ENCODE measurements around the gene SLC4A9.

The SLC4A9 gene

DNA sequence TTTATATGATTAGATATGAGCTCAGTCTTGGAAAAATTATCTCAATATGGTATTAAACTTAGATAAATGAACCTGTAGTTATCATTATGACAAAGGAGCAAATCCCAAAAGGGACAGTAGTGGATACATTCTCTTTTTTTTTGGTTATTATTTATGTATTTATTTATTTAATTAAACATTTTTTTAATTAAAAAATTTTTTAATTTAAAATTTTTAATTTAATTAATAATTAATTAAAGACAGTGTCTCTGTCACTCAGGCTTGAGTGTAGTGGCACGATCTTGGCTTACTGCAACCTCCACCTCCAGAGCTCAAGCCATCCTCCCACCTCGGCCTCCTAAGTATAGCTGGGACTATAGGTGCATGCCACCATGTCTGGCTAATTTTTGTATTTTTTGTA, 57.2 kb downstream of the SLC4A9 start:
- no peaks in the 10 kb centered on the region for H3K27me3 ChIP-seq (ENCODE audit: insufficient read depth, low read length)
- H3K9me3 ChIP-seq (ENCODE audit: low read length) = no peaks in the 10 kb centered on the region
- H2AFZ ChIP-seq (ENCODE audit: low read length) = no peak overlapping the region
- H3K9ac ChIP-seq (ENCODE audit: low read length) = no peak overlapping the region
- no peak overlapping the region for H3K4me3 ChIP-seq (ENCODE audit: low read depth, low read length, poor library complexity, severe bottlenecking)
- peaks cover 5% of the 10 kb centered on the region for H3K4me1 ChIP-seq (ENCODE audit: insufficient read depth, low read length, severe bottlenecking)
- no peak for TF ChIP-seq EZH2 (IDR thresholded peaks at IDR 0.05; ENCODE audit: borderline replicate concordance, low read length)
- TF ChIP-seq, protein P1, sequence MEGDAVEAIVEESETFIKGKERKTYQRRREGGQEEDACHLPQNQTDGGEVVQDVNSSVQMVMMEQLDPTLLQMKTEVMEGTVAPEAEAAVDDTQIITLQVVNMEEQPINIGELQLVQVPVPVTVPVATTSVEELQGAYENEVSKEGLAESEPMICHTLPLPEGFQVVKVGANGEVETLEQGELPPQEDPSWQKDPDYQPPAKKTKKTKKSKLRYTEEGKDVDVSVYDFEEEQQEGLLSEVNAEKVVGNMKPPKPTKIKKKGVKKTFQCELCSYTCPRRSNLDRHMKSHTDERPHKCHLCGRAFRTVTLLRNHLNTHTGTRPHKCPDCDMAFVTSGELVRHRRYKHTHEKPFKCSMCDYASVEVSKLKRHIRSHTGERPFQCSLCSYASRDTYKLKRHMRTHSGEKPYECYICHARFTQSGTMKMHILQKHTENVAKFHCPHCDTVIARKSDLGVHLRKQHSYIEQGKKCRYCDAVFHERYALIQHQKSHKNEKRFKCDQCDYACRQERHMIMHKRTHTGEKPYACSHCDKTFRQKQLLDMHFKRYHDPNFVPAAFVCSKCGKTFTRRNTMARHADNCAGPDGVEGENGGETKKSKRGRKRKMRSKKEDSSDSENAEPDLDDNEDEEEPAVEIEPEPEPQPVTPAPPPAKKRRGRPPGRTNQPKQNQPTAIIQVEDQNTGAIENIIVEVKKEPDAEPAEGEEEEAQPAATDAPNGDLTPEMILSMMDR (IDR thresholded peaks at IDR 0.05; ENCODE audit: low read length) = no peak
- H3K79me2 ChIP-seq (ENCODE audit: insufficient read depth, low read length) = peaks cover 89% of the 10 kb centered on the region
- no peak overlapping the region for H3K27ac ChIP-seq (ENCODE audit: low read depth, low read length, poor library complexity, severe bottlenecking)
- H3K9me2 ChIP-seq (ENCODE audit: low read depth, low read length) = no peaks in the 10 kb centered on the region
- H3F3A ChIP-seq (ENCODE audit: insufficient read depth, low read length) = no peaks in the 10 kb centered on the region
- H3K36me3 ChIP-seq (ENCODE audit: insufficient read depth, low read length) = peaks cover 42% of the 10 kb centered on the region
- no peak overlapping the region for H3K4me2 ChIP-seq (ENCODE audit: low read length)
- H4K20me1 ChIP-seq (ENCODE audit: insufficient read depth, low read length) = no peaks in the 10 kb centered on the region

DNA sequence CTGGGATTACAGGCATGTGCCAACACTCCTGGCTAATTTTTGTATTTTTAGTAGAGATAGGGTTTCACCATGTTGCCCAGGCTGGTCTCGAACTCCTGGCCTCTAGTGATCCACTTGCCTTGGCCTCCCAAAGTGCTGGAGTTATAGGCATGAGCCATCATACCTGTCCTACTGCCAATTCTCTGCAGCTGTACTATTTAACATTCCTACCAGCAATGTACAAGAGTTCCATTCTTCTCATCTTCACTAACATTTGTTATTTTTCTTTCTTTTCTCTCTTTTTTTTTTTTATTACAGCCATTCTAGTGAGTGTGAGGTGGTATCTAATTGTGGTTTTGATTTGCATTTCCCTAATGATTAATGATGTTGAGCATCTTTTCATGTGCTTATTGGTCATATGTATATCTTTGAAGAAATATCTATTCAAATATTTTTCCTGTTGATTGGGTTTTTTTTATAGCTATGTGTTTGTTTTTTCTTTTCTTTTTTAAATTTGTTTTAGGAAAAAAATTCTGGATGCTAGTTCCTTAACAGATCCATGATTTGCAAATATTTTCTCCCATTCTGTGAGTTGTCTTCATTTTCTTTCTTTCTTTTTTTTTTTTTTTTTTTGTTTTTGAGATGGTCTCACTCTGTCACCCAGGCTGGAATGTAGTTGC, 59.0 kb downstream of the SLC4A9 start:
- H3K9ac ChIP-seq (ENCODE audit: low read length) = no peak overlapping the region
- H4K20me1 ChIP-seq (ENCODE audit: insufficient read depth, low read length) = no peaks in the 10 kb centered on the region
- no peak overlapping the region for H3K4me2 ChIP-seq (ENCODE audit: low read length)
- H3K27ac ChIP-seq (ENCODE audit: low read depth, low read length, poor library complexity, severe bottlenecking) = no peak overlapping the region
- peaks cover 40% of the 10 kb centered on the region for H3K36me3 ChIP-seq (ENCODE audit: insufficient read depth, low read length)
- H3K79me2 ChIP-seq (ENCODE audit: insufficient read depth, low read length) = peaks cover 89% of the 10 kb centered on the region
- H3F3A ChIP-seq (ENCODE audit: insufficient read depth, low read length) = no peaks in the 10 kb centered on the region
- H3K27me3 ChIP-seq (ENCODE audit: insufficient read depth, low read length) = no peaks in the 10 kb centered on the region
- peaks cover 5% of the 10 kb centered on the region for H3K4me1 ChIP-seq (ENCODE audit: insufficient read depth, low read length, severe bottlenecking)
- H3K9me3 ChIP-seq (ENCODE audit: low read length) = no peaks in the 10 kb centered on the region
- no peak overlapping the region for H2AFZ ChIP-seq (ENCODE audit: low read length)
- H3K4me3 ChIP-seq (ENCODE audit: low read depth, low read length, poor library complexity, severe bottlenecking) = no peak overlapping the region
- no peak for TF ChIP-seq EZH2 (IDR thresholded peaks at IDR 0.05; ENCODE audit: borderline replicate concordance, low read length)
- TF ChIP-seq, protein P1 (IDR thresholded peaks at IDR 0.05; ENCODE audit: low read length) = no peak
- H3K9me2 ChIP-seq (ENCODE audit: low read depth, low read length) = no peaks in the 10 kb centered on the region

DNA sequence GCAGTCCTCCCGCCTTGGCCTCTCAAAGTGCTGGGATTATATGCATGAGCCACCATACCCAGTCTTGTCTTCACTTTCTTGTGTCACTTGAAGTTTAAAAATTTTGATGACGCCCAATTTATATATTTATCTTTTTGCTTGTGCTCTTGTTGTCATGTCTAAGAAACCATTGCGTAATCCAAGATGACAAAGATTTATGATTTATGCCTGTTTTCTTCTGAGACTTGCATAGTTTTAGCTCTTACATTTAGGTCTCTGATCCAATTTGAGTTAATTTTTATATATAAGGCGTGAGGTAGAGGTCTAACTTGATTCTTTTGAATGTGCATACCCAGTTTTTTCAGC, 60.2 kb downstream of the SLC4A9 start:
- no peak overlapping the region for H3K4me2 ChIP-seq (ENCODE audit: low read length)
- no peak for TF ChIP-seq EZH2 (IDR thresholded peaks at IDR 0.05; ENCODE audit: borderline replicate concordance, low read length)
- TF ChIP-seq, protein P1 (IDR thresholded peaks at IDR 0.05; ENCODE audit: low read length) = no peak

More for the DNA sequence above, 60.2 kb downstream of the SLC4A9 start:
- H2AFZ ChIP-seq (ENCODE audit: low read length) = no peak overlapping the region
- H3K27me3 ChIP-seq (ENCODE audit: insufficient read depth, low read length) = no peaks in the 10 kb centered on the region
- no peaks in the 10 kb centered on the region for H3F3A ChIP-seq (ENCODE audit: insufficient read depth, low read length)
- peaks cover 90% of the 10 kb centered on the region for H3K79me2 ChIP-seq (ENCODE audit: insufficient read depth, low read length)
- H3K4me3 ChIP-seq (ENCODE audit: low read depth, low read length, poor library complexity, severe bottlenecking) = no peak overlapping the region
- H3K4me1 ChIP-seq (ENCODE audit: insufficient read depth, low read length, severe bottlenecking) = peaks cover 5% of the 10 kb centered on the region
- no peaks in the 10 kb centered on the region for H4K20me1 ChIP-seq (ENCODE audit: insufficient read depth, low read length)
- no peaks in the 10 kb centered on the region for H3K9me2 ChIP-seq (ENCODE audit: low read depth, low read length)
- no peak overlapping the region for H3K9ac ChIP-seq (ENCODE audit: low read length)
- H3K27ac ChIP-seq (ENCODE audit: low read depth, low read length, poor library complexity, severe bottlenecking) = no peak overlapping the region
- peaks cover 40% of the 10 kb centered on the region for H3K36me3 ChIP-seq (ENCODE audit: insufficient read depth, low read length)
- no peaks in the 10 kb centered on the region for H3K9me3 ChIP-seq (ENCODE audit: low read length)
